Neural cell (in vitro differentiated cells): ENCODE results near the gene FOXP2. TPM values are rescaled to one million over a fixed set of nuclear protein-coding genes. Genes with fewer than 3 reads are reported as not detected.

ENCODE experiments used
- H2AFZ ChIP-seq: fragments of 200-600, 300-800 bp; sonication (generic), shearing (Covaris generic); 2 replicates; pipeline ENCODE4 v1.6.0; 2014; ENCODE audit warnings: low read depth, mild to moderate bottlenecking, antibody characterized with exemption, low read length, moderate library complexity
- H3F3A ChIP-seq: fragments of 200-600 bp; shearing (Covaris generic); 2 replicates; pipeline ENCODE4 v1.6.1; 2016; ENCODE audit warnings: mild to moderate bottlenecking, moderate library complexity, mixed read lengths, antibody characterized with exemption, low read length; ENCODE audit not compliant: insufficient read depth, poor library complexity, severe bottlenecking
- H3K27ac ChIP-seq: fragments of 200-600, 300-800 bp; sonication (generic), shearing (Covaris generic); 2 replicates; pipeline ENCODE4 v1.5.1; 2014; ENCODE audit warnings: mild to moderate bottlenecking, low read length, moderate library complexity
- H3K27me3 ChIP-seq: fragments of 300-800, 200-600 bp; sonication (generic), shearing (Covaris generic); 2 replicates; pipeline ENCODE4 v1.6.0; 2014; ENCODE audit warnings: mild to moderate bottlenecking, low read depth, low read length, moderate library complexity; ENCODE audit not compliant: insufficient read depth
- H3K36me3 ChIP-seq: fragments of 300-800, 200-600 bp; sonication (generic), shearing (Covaris generic); 2 replicates; pipeline ENCODE4 v1.5.1; 2014; ENCODE audit warnings: mild to moderate bottlenecking, antibody characterized with exemption, low read length, moderate library complexity; ENCODE audit not compliant: insufficient read depth
- H3K4me2 ChIP-seq: fragments of 300-800, 200-600 bp; sonication (generic), shearing (Covaris generic); 2 replicates; pipeline ENCODE4 v1.6.0; 2014; ENCODE audit warnings: mild to moderate bottlenecking, low read length
- H3K4me3 ChIP-seq: fragments of 300-800, 200-600 bp; sonication (generic), shearing (Covaris generic); 2 replicates; pipeline ENCODE4 v1.5.1; 2014; ENCODE audit warnings: mild to moderate bottlenecking, low read length, moderate library complexity
- H3K79me2 ChIP-seq: fragments of 200-600 bp; shearing (Covaris generic); replicated peaks from 2 replicates; pipeline ENCODE4 v1.6.0; 2014; ENCODE audit warnings: mild to moderate bottlenecking, low read length, moderate library complexity; ENCODE audit not compliant: insufficient read depth
- H3K9ac ChIP-seq: fragments of 300-800, 200-600 bp; sonication (generic), shearing (Covaris generic); 2 replicates; pipeline ENCODE4 v1.6.1; 2016; ENCODE audit warnings: mild to moderate bottlenecking, low read length, mixed read lengths
- H3K9me2 ChIP-seq: fragments of 200-600 bp; shearing (Covaris generic); 2 replicates; pipeline ENCODE4 v1.6.1; 2016; ENCODE audit warnings: mild to moderate bottlenecking, low read length, mixed read lengths; ENCODE audit not compliant: insufficient read depth
- H3K9me3 ChIP-seq: fragments of 200-600, 300-800 bp; sonication (generic), shearing (Covaris generic); 2 replicates; pipeline ENCODE4 v1.6.1; 2016; ENCODE audit warnings: mild to moderate bottlenecking, mixed run types, low read length, moderate library complexity, mixed read lengths
- H4K20me1 ChIP-seq: fragments of 200-600 bp; shearing (Covaris generic); 2 replicates; pipeline ENCODE4 v1.6.1; 2016; ENCODE audit warnings: mild to moderate bottlenecking, mixed run types; ENCODE audit not compliant: insufficient read depth
- CTCF ChIP-seq: fragments of 450-650 bp; IDR thresholded peaks from 2 replicates; pipeline ENCODE4 v1.5.1; 2014; ENCODE audit warnings: antibody characterized with exemption, mild to moderate bottlenecking, moderate library complexity; ENCODE audit not compliant: poor library complexity, severe bottlenecking
- EP300 ChIP-seq: fragments of 450-650 bp; conservative IDR thresholded peaks from 2 replicates; pipeline ENCODE4 v1.6.1; 2014; ENCODE audit warnings: antibody characterized with exemption, mild to moderate bottlenecking, moderate library complexity; ENCODE audit not compliant: poor library complexity, severe bottlenecking
- EZH2 ChIP-seq: fragments of 200-600, 300-800 bp; shearing (Covaris generic), sonication (generic); IDR thresholded peaks from 2 replicates; pipeline ENCODE4 v1.6.1; 2014; ENCODE audit warnings: antibody characterized with exemption, low read length, borderline replicate concordance, mild to moderate bottlenecking; ENCODE audit not compliant: insufficient read depth, poor library complexity, severe bottlenecking
- MXI1 ChIP-seq: fragments of 450-650 bp; conservative IDR thresholded peaks from 2 replicates; pipeline ENCODE4 v1.6.1; 2014; ENCODE audit warnings: antibody characterized with exemption, mild to moderate bottlenecking; ENCODE audit not compliant: poor library complexity, severe bottlenecking
- POLR2AphosphoS5 ChIP-seq: IDR thresholded peaks from 2 replicates; pipeline ENCODE4 v1.6.1; 2012
- RAD21 ChIP-seq: fragments of 450-650 bp; conservative IDR thresholded peaks from 2 replicates; pipeline ENCODE4 v1.6.1; 2014; ENCODE audit warnings: antibody characterized with exemption, mild to moderate bottlenecking, moderate library complexity
- REST ChIP-seq: IDR thresholded peaks from 2 replicates; pipeline ENCODE4 v1.6.1; 2012; ENCODE audit warnings: borderline replicate concordance
- SMC3 ChIP-seq: fragments of 450-650 bp; conservative IDR thresholded peaks from 2 replicates; pipeline ENCODE4 v1.6.1; 2014; ENCODE audit warnings: antibody characterized with exemption, mild to moderate bottlenecking, moderate library complexity; ENCODE audit not compliant: poor library complexity
- TAF1 ChIP-seq: IDR thresholded peaks from 2 replicates; pipeline ENCODE4 v1.6.1; 2012; ENCODE audit warnings: low read depth
- polyA plus RNA-seq: library from polyadenylated mRNA; depleted of rRNA; stranded (reverse); fragments of >200 nt; gene quantifications from 2 replicates; pipeline ENCODE4 v1.2.3, GENCODE V29; 2014

FOXP2 gene
- polyA plus RNA-seq, 1 donor from 2014 or later: 51.3 TPM

- H3K9me2 ChIP-seq: no peaks in the 10 kb centered on the region
- H2AFZ ChIP-seq: no peak overlapping the region
- H4K20me1 ChIP-seq: no peaks in the 10 kb centered on the region
- H3K27ac ChIP-seq: no peak overlapping the region
- no peaks in the 10 kb centered on the region for H3F3A ChIP-seq
- no peaks in the 10 kb centered on the region for H3K36me3 ChIP-seq
- no peak for TF ChIP-seq EZH2
- H3K9ac ChIP-seq: no peak overlapping the region
- H3K4me2 ChIP-seq: no peak overlapping the region
- no peaks in the 10 kb centered on the region for H3K27me3 ChIP-seq
- no peaks in the 10 kb centered on the region for H3K79me2 ChIP-seq
- H3K4me3 ChIP-seq: no peak overlapping the region
- H3K9me3 ChIP-seq: no peaks in the 10 kb centered on the region
Measured at GRCh38 chr7:114695182-114695581, 280.6 kb downstream of the FOXP2 start.

- no peak for TF ChIP-seq SMC3
- no peak for TF ChIP-seq RAD21
- no peak for TF ChIP-seq EZH2
- no peak for TF ChIP-seq EP300
- no peak for TF ChIP-seq TAF1
- no peak for TF ChIP-seq POLR2AphosphoS5
- no peak for TF ChIP-seq CTCF
- Histone ChIP-seq H3K79me2 (no peaks in the 10 kb centered on the region), H3K9ac (no peak overlapping the region), H3K27me3 (no peaks in the 10 kb centered on the region), H3K36me3 (no peaks in the 10 kb centered on the region), H3K4me2 (no peak overlapping the region), H3K4me3 (no peak overlapping the region), H3F3A (no peaks in the 10 kb centered on the region), H4K20me1 (no peaks in the 10 kb centered on the region), H2AFZ (no peak overlapping the region), H3K27ac (no peak overlapping the region), H3K9me2 (no peaks in the 10 kb centered on the region), H3K9me3 (no peaks in the 10 kb centered on the region)
Measured at GRCh38 chr7:114700247-114700928, 285.8 kb downstream of the FOXP2 start.

- H4K20me1 ChIP-seq: no peaks in the 10 kb centered on the region
- H3F3A ChIP-seq: no peaks in the 10 kb centered on the region
- H3K4me2 ChIP-seq: no peak overlapping the region
- H3K4me3 ChIP-seq: no peak overlapping the region
- no peak overlapping the region for H3K27ac ChIP-seq
- TF ChIP-seq SMC3: no peak
- TF ChIP-seq REST: no peak
- TF ChIP-seq EZH2: no peak
- TF ChIP-seq CTCF: no peak
- no peak for TF ChIP-seq TAF1
- TF ChIP-seq RAD21: no peak
- no peak for TF ChIP-seq MXI1
- TF ChIP-seq POLR2AphosphoS5: no peak
- TF ChIP-seq EP300: no peak
- no peaks in the 10 kb centered on the region for H3K27me3 ChIP-seq
- H3K9ac ChIP-seq: no peak overlapping the region
- no peaks in the 10 kb centered on the region for H3K79me2 ChIP-seq
- no peaks in the 10 kb centered on the region for H3K9me3 ChIP-seq
- no peaks in the 10 kb centered on the region for H3K36me3 ChIP-seq
- H2AFZ ChIP-seq: no peak overlapping the region
- H3K9me2 ChIP-seq: no peaks in the 10 kb centered on the region
Measured at GRCh38 chr7:114703677-114704076, 289.1 kb downstream of the FOXP2 start.
